HL-60 (cell line): ENCODE measurements around the gene FHIT.

ENCODE experiments used
- GABPA ChIP-seq: IDR thresholded peaks from 2 replicates; pipeline ENCODE4 v1.6.1; 2012; ENCODE audit warnings: low read depth
- POLR2AphosphoS5 ChIP-seq: IDR thresholded peaks from 2 replicates; pipeline ENCODE4 v1.6.1; 2012; ENCODE audit warnings: low read depth
- REST ChIP-seq: IDR thresholded peaks from 2 replicates; pipeline ENCODE4 v1.6.1; 2012; ENCODE audit warnings: low read depth; ENCODE audit not compliant: insufficient replicate concordance
- SPI1 ChIP-seq: IDR thresholded peaks from 2 replicates; pipeline ENCODE4 v1.6.1; 2012; ENCODE audit warnings: low read depth, mild to moderate bottlenecking, borderline replicate concordance
- TF ChIP-seq, protein P1 (sequence below): IDR thresholded peaks from one replicate; pipeline ENCODE4 v1.5.1; 2011; ENCODE audit warnings: low read length, control low read depth, inconsistent platforms; ENCODE audit not compliant: insufficient read depth

DNA sequence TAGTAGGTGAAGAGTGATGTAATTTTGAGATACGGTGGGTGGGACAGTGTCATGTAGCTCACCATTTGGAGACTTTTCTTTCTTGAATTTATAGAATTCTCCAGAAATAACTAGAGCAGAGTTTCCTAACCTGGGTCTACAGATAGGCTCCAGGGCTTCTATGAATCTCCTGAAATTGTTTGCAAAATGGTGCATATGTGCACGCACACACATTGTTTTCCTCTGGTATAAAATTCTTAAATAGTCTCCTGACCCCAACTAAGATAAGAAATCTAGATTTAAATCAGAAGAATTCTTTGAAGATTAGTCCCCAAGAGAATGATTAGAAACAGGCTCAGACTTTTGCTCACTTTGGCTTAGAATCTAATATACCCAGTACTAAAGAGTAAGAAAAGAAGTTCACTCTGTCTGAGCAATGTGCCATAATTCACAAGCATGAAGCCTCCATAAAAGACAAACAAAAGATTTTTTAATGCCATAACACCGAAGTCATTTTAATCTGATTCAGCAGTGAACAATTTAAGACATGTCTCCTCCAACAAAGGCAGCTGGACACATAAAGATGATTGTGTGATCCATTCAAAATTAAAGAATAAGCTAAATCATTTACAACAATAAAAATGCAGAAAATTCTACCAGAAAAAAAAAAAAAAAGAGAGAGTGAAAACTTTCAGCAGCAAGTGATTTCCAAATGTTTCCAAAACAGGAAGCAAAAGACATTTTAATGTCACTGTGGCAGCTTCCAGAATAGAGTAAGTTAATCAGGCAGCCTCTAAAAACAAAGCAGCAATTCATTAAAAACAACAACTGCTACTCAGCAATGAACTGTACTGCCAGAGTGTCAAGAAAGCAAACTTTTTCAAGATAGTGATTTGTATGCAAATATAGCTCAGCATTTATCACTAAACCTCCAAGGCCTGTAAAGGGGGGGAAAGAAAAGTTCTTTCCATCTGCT lies 1225.9 kb downstream of the FHIT start:
- TF ChIP-seq, protein P1, sequence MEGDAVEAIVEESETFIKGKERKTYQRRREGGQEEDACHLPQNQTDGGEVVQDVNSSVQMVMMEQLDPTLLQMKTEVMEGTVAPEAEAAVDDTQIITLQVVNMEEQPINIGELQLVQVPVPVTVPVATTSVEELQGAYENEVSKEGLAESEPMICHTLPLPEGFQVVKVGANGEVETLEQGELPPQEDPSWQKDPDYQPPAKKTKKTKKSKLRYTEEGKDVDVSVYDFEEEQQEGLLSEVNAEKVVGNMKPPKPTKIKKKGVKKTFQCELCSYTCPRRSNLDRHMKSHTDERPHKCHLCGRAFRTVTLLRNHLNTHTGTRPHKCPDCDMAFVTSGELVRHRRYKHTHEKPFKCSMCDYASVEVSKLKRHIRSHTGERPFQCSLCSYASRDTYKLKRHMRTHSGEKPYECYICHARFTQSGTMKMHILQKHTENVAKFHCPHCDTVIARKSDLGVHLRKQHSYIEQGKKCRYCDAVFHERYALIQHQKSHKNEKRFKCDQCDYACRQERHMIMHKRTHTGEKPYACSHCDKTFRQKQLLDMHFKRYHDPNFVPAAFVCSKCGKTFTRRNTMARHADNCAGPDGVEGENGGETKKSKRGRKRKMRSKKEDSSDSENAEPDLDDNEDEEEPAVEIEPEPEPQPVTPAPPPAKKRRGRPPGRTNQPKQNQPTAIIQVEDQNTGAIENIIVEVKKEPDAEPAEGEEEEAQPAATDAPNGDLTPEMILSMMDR, result no peak
- TF ChIP-seq GABPA (no peak), REST (no peak), POLR2AphosphoS5 (no peak), SPI1 (no peak)
